GM12878 (cell line): Measurements from ENCODE around the gene TMCC2. TPM values are rescaled to one million over a fixed set of nuclear protein-coding genes. Genes with fewer than 3 reads are reported as not detected.

Experiments
- BCL11A ChIP-seq: IDR thresholded peaks from 2 replicates; pipeline ENCODE4 v1.6.1; 2011; ENCODE audit warnings: low read depth, low read length
- BCLAF1 ChIP-seq: fragments of 450-650 bp; IDR thresholded peaks from 2 replicates; pipeline ENCODE4 v1.6.1; 2017; ENCODE audit warnings: antibody characterized with exemption, mild to moderate bottlenecking, moderate library complexity
- BHLHE40 ChIP-seq, 2 experiments: fragments of 450-650 bp in 1 of 2; IDR thresholded peaks; 2 replicates each; pipeline ENCODE4 v1.6.1; 2011 to 2017; ENCODE audit warnings: low read depth in 2 of 2, borderline replicate concordance in 1 of 2, improper control_type of control experiment in 1 of 2, low read length in 1 of 2, mild to moderate bottlenecking in 1 of 2
- BRCA1 ChIP-seq: IDR thresholded peaks from 2 replicates; pipeline ENCODE4 v1.6.1; 2011; ENCODE audit warnings: low read depth, low read length, improper control_type of control experiment
- CHD4 ChIP-seq: fragments of 200-600 bp; sonication (generic); IDR thresholded peaks from 2 replicates; pipeline ENCODE4 v1.6.1; 2016; ENCODE audit warnings: mild to moderate bottlenecking
- CTCF ChIP-seq, 3 experiments: IDR thresholded peaks in 2 of 3; conservative IDR thresholded peaks in 1 of 3; 2 replicates each; pipeline ENCODE4 v1.5.1; 2011; ENCODE audit warnings: low read depth in 3 of 3, low read length in 3 of 3, mild to moderate bottlenecking in 3 of 3, control low read depth in 2 of 3, moderate library complexity in 2 of 3, inconsistent platforms in 1 of 3, mixed read lengths in 1 of 3; ENCODE audit not compliant: control insufficient read depth in 2 of 3, insufficient read depth in 1 of 3; ENCODE audit errors: extremely low read depth in 1 of 3
- EED ChIP-seq: sonication (generic); IDR thresholded peaks from 2 replicates; pipeline ENCODE4 v1.6.1; 2016; ENCODE audit warnings: antibody characterized with exemption, low read depth
- ETV6 ChIP-seq, 2 experiments: fragments of 450-650 bp in 1 of 2; IDR thresholded peaks in 1 of 2; conservative IDR thresholded peaks in 1 of 2; 2 replicates each; pipeline ENCODE4 v1.6.1; 2014; ENCODE audit warnings: antibody characterized with exemption in 1 of 2, borderline replicate concordance in 1 of 2, low read depth in 1 of 2, mild to moderate bottlenecking in 1 of 2, moderate library complexity in 1 of 2
- HCFC1 ChIP-seq: fragments of 150-350 bp; IDR thresholded peaks from 2 replicates; pipeline ENCODE4 v1.6.1; 2014; ENCODE audit warnings: low read length
- HDAC6 ChIP-seq: fragments of 200-600 bp; sonication (generic); IDR thresholded peaks from one replicate; pipeline ENCODE4 v1.8.0; 2017; ENCODE audit warnings: antibody characterized with exemption; ENCODE audit not compliant: unreplicated experiment
- IRF4 ChIP-seq: IDR thresholded peaks from 2 replicates; pipeline ENCODE4 v1.6.1; 2011; ENCODE audit warnings: low read depth, low read length
- KAT2A ChIP-seq: conservative IDR thresholded peaks from 2 replicates; pipeline ENCODE4 v1.6.1; 2011; ENCODE audit warnings: low read depth, low read length; ENCODE audit not compliant: control insufficient read depth
- LARP7 ChIP-seq: fragments of 450-650 bp; IDR thresholded peaks from 2 replicates; pipeline ENCODE4 v1.6.1; 2017; ENCODE audit warnings: mild to moderate bottlenecking
- MEF2A ChIP-seq: IDR thresholded peaks from 2 replicates; pipeline ENCODE4 v1.6.1; 2011; ENCODE audit warnings: low read depth, mild to moderate bottlenecking, low read length, moderate library complexity; ENCODE audit not compliant: insufficient read depth
- MEF2B ChIP-seq: fragments of 450-650 bp; IDR thresholded peaks from 2 replicates; pipeline ENCODE4 v1.6.1; 2018; ENCODE audit warnings: mild to moderate bottlenecking, moderate library complexity; ENCODE audit not compliant: partially characterized antibody, poor library complexity, severe bottlenecking
- MYB ChIP-seq: fragments of 150-350 bp; IDR thresholded peaks from 2 replicates; pipeline ENCODE4 v1.6.1; 2014; ENCODE audit warnings: mild to moderate bottlenecking, low read depth, low read length, borderline replicate concordance
- MYC ChIP-seq: IDR thresholded peaks from 2 replicates; pipeline ENCODE4 v1.6.1; 2011; ENCODE audit warnings: mild to moderate bottlenecking, low read length, moderate library complexity, inconsistent platforms; ENCODE audit not compliant: insufficient read depth, insufficient replicate concordance, insufficient read length, severe bottlenecking
- NR2F1 ChIP-seq: fragments of 450-650 bp; conservative IDR thresholded peaks from 2 replicates; pipeline ENCODE4 v1.6.1; 2017; ENCODE audit warnings: mild to moderate bottlenecking
- PAX5 ChIP-seq: IDR thresholded peaks from 2 replicates; pipeline ENCODE4 v1.6.1; 2011; ENCODE audit warnings: low read depth, low read length, borderline replicate concordance
- POU2F2 ChIP-seq: IDR thresholded peaks from 3 replicates; pipeline ENCODE4 v1.6.1; 2011; ENCODE audit warnings: low read depth, mild to moderate bottlenecking, low read length, borderline replicate concordance
- RCOR1 ChIP-seq: conservative IDR thresholded peaks from 2 replicates; pipeline ENCODE4 v1.6.1; 2012; ENCODE audit warnings: low read depth, low read length, improper control_type of control experiment
- RELA ChIP-seq: fragments of 450-650 bp; IDR thresholded peaks from 2 replicates; pipeline ENCODE4 v1.8.0; 2014; ENCODE audit warnings: borderline replicate concordance; ENCODE audit not compliant: partially characterized antibody
- SMC3 ChIP-seq: IDR thresholded peaks from 2 replicates; pipeline ENCODE4 v1.6.1; 2011; ENCODE audit warnings: low read length, improper control_type of control experiment, borderline replicate concordance
- SUZ12 ChIP-seq: fragments of 200-600 bp; sonication (generic); IDR thresholded peaks from one replicate; pipeline ENCODE4 v1.6.1; 2018; ENCODE audit warnings: antibody characterized with exemption, mild to moderate bottlenecking; ENCODE audit not compliant: unreplicated experiment
- USF2 ChIP-seq: IDR thresholded peaks from 2 replicates; pipeline ENCODE4 v1.6.1; 2011; ENCODE audit warnings: low read depth, low read length, improper control_type of control experiment, borderline replicate concordance
- ZNF622 ChIP-seq: fragments of 450-650 bp; IDR thresholded peaks from 2 replicates; pipeline ENCODE4 v1.6.1; 2017; ENCODE audit warnings: mild to moderate bottlenecking, inconsistent platforms
- polyA plus RNA-seq, 11 experiments: library from polyadenylated mRNA; depleted of rRNA in 4 of 11; unstranded in 6 of 11; stranded (reverse) in 5 of 11; fragments of >200 nt; fragmentation: Nextera tagmentation in 4 of 11; fragmentation: Illumina TruSeq in 1 of 11; extraction: Ambion mirVana in 4 of 11; extraction: Trizol in 1 of 11; gene quantifications; 1 replicate in 1 of 11; 2 replicates in 10 of 11; pipeline versions ENCODE4 v1.2.1 to v1.2.3, GENCODE V29; 2011 to 2016; ENCODE audit warnings: inconsistent platforms in 2 of 11, missing spikeins in 2 of 11, low read depth in 1 of 11
- total RNA-seq, 4 experiments: library from RNA; depleted of rRNA in 3 of 4; stranded (reverse); fragments of >200 nt in 3 of 4; fragmentation: Illumina TruSeq in 1 of 4; extraction: Trizol in 1 of 4; gene quantifications; 2 replicates each; pipeline versions ENCODE4 v1.2.1 to v1.2.3, GENCODE V29; 2013 to 2021

The TMCC2 gene
- total and polyA plus RNA-seq, 10 of the 15 experiments (the other 5 are each of a cell fraction or from before 2014, with no cell fraction given): 0.06 to 2.3 (median 0.76) TPM

- TF ChIP-seq USF2 (no peak), HDAC6 (no peak), LARP7 (0 out of 2 replicates have a peak, but pooled peaks have one; percentile 5), EED (peak; percentile 93), ETV6 (conservative IDR thresholded peaks at IDR 0.05 in 1 of 2, IDR thresholded peaks at IDR 0.05 in 1 of 2; ENCODE audit: borderline replicate concordance in 1 of 2, low read depth in 1 of 2) (peak in 1 of 2 experiments; percentile 31; a peak in 1 of 4 replicates), MEF2B (peak; percentile 90), NR2F1 (peak; percentile 99), MYC (no peak), KAT2A (no peak), IRF4 (peak; percentile 60; the same call in 1 of the 2 replicates), MEF2A (peak; percentile 40; the same call in 1 of the 2 replicates), BCLAF1 (no peak), ZNF622 (no peak), SUZ12 (no peak), BHLHE40 (IDR thresholded peaks at IDR 0.05; ENCODE audit: borderline replicate concordance in 1 of 2, low read depth in 2 of 2, low read length in 1 of 2) (peak; percentile 94 to 96), RELA (no peak), SMC3 (no peak), BRCA1 (no peak), PAX5 (peak; percentile 98), BCL11A (peak; percentile 92), CTCF (IDR thresholded peaks at IDR 0.05 in 2 of 3, conservative IDR thresholded peaks at IDR 0.05 in 1 of 3; ENCODE audit: control insufficient read depth in 2 of 3, extremely low read depth in 1 of 3, insufficient read depth in 1 of 3, low read depth in 3 of 3, low read length in 3 of 3) (no peak), HCFC1 (no peak), MYB (no peak), CHD4 (no peak), POU2F2 (peak; percentile 89), RCOR1 (0 out of 2 replicates have a peak, but pooled peaks have one; percentile 63)
Observed at GRCh38 chr1:205286335-205286950, 58.7 kb downstream of the TMCC2 start (continued).
